Gastrocnemius medialis (tissue), 4 donors: ENCODE data around the gene ATM. TPM values are rescaled to one million over a fixed set of nuclear protein-coding genes. Genes with fewer than 3 reads are reported as not detected.

Experiments
- ATAC-seq, 2 donors: fragments of 150-250 bp; one replicate each; pipeline ENCODE4 v1.9.1; 2016
- DNase-seq, 2 donors: peaks; one replicate each; pipeline ENCODE4 v3.0.0-alpha.2; 2019
- H3K27ac ChIP-seq, 4 donors: fragments of 200-600 bp; sonication (generic); 1 replicate in 1 of 4; 2 replicates in 3 of 4; pipeline ENCODE4 v1.5.1; 2016 to 2018; ENCODE audit warnings: mild to moderate bottlenecking in 2 of 4, moderate library complexity in 1 of 4
- H3K27me3 ChIP-seq, 3 donors: fragments of 200-600 bp; sonication (generic) in 2 of 3; 1 replicate in 1 of 3; 2 replicates in 2 of 3; pipeline versions ENCODE4 v1.5.1 to v1.6.0; 2016 to 2019; ENCODE audit warnings: mild to moderate bottlenecking in 1 of 3, moderate library complexity in 1 of 3
- H3K36me3 ChIP-seq, 2 donors: fragments of 200-600 bp; sonication (generic) in 1 of 2; one replicate each; pipeline ENCODE4 v1.5.1; 2017 to 2018
- H3K4me1 ChIP-seq, 2 donors: fragments of 200-600 bp; sonication (generic) in 1 of 2; one replicate each; pipeline ENCODE4 v1.5.1; 2016 to 2017; ENCODE audit warnings: mild to moderate bottlenecking in 2 of 2
- H3K4me3 ChIP-seq, 4 donors: fragments of 200-600 bp; sonication (generic) in 3 of 4; 1 replicate in 1 of 4; 2 replicates in 3 of 4; pipeline ENCODE4 v1.5.1; 2016 to 2019; ENCODE audit warnings: mild to moderate bottlenecking in 2 of 4
- H3K9me3 ChIP-seq, 3 donors: fragments of 200-600 bp; sonication (generic) in 2 of 3; 1 replicate in 1 of 3; 2 replicates in 2 of 3; pipeline ENCODE4 v1.5.1; 2016 to 2019
- POLR2A ChIP-seq, 2 donors: fragments of 450-650 bp; IDR thresholded peaks; one replicate each; pipeline ENCODE4 v1.6.1; 2017; ENCODE audit warnings: antibody characterized with exemption in 2 of 2, mild to moderate bottlenecking in 2 of 2, moderate library complexity in 2 of 2
- in situ Hi-C, 4 donors: fragments of 200-750 bp; cut with MboI; loops; one replicate each; pipeline versions ENCODE4 v1.15.0 to v1.8.0; 2017; ENCODE audit warnings: low sequenced_read_pairs in 4 of 4
- intact Hi-C: fragments of 100-400 bp; cut with DNase I; formaldehyde crosslinking; loops from one replicate; pipeline ENCODE4 v1.15.1; 2023; ENCODE audit warnings: low total_unique reads
- total RNA-seq, 4 donors: library from RNA; depleted of rRNA; stranded (reverse); fragments of >200 nt; gene quantifications; one replicate each; pipeline versions ENCODE4 v1.1.0 to v1.2.3, GENCODE V29; 2016
- TF ChIP-seq, protein P1 (sequence below), 5 experiments: fragments of 450-650 bp in 3 of 5; fragments of 200-600 bp in 2 of 5; sonication (generic) in 2 of 5; IDR thresholded peaks in 4 of 5; conservative IDR thresholded peaks in 1 of 5; 1 replicate in 4 of 5; 2 replicates in 1 of 5; pipeline ENCODE4 v1.5.1; 2016 to 2019; ENCODE audit warnings: antibody characterized with exemption in 5 of 5, mild to moderate bottlenecking in 3 of 5, moderate library complexity in 3 of 5

ATM gene
- total RNA-seq, 4 donors from 2014 or later: 9.3 to 21.6 (median 15.9) TPM

DNA sequence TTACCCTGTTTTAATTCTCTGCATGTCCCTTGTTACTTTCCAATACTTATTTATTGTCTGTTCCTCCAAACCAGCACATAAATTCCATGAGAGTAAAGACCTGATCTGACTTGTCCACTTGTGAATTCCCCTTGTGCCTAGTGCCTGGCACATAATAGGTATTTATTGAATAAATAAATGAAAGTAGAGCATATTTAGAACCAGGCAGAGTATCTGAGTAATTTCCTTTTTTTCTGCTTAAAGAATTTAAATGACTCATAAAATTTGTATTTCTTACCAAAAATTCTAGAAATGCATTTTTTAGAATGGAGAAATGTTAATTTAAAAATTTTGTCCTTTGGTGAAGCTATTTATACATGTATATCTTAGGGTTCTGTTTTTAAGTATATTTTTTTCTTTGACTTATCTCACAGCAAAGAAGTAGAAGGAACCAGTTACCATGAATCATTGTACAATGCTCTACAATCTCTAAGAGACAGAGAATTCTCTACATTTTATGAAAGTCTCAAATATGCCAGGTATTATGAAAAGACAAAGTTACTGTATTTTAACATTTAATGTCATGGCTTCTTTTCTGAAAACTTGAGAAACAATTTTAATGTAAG lies 96.8 kb downstream of the ATM start:
- no peak overlapping the region for H3K4me3 ChIP-seq
- in situ Hi-C loops (no loop called here), intact Hi-C loops (no loop called here)
- H3K27me3 ChIP-seq: no peaks in the 10 kb centered on the region
- peaks cover 2 to 46% of the 10 kb centered on the region in 2 donors for H3K36me3 ChIP-seq
- no peaks in the 10 kb centered on the region for H3K9me3 ChIP-seq
- ATAC-seq (no peak), DNase-seq (no peak)
- H3K27ac ChIP-seq: no peak overlapping the region
- TF ChIP-seq, protein P1, sequence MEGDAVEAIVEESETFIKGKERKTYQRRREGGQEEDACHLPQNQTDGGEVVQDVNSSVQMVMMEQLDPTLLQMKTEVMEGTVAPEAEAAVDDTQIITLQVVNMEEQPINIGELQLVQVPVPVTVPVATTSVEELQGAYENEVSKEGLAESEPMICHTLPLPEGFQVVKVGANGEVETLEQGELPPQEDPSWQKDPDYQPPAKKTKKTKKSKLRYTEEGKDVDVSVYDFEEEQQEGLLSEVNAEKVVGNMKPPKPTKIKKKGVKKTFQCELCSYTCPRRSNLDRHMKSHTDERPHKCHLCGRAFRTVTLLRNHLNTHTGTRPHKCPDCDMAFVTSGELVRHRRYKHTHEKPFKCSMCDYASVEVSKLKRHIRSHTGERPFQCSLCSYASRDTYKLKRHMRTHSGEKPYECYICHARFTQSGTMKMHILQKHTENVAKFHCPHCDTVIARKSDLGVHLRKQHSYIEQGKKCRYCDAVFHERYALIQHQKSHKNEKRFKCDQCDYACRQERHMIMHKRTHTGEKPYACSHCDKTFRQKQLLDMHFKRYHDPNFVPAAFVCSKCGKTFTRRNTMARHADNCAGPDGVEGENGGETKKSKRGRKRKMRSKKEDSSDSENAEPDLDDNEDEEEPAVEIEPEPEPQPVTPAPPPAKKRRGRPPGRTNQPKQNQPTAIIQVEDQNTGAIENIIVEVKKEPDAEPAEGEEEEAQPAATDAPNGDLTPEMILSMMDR (IDR thresholded peaks at IDR 0.05 in 4 of 5, conservative IDR thresholded peaks at IDR 0.05 in 1 of 5): no peak
- no peak for TF ChIP-seq POLR2A (IDR thresholded peaks at IDR 0.05)
- no peaks in the 10 kb centered on the region for H3K4me1 ChIP-seq

DNA sequence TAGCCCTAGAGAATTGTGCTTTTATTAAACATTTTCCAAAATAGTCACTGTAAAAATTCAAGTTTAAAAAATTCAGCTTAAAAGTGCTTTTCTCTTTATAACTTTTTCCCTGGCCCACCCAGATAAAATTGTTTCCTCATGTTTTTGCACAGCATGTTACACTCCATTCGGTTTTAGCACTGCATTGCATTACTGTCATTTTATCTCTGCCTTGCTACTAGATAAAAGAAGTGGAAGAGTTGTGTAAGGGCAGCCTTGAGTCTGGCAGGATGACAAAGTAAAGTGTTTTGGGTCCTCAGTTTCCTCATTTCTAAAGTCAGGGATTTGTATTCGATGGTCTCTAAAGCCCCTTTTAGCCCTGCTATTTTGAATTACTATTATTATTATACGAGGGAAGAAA lies 99.8 kb downstream of the ATM start:
- intact Hi-C loops (no loop called here), in situ Hi-C loops (no loop called here)
- no peak overlapping the region for H3K27ac ChIP-seq
- DNase-seq (no peak), ATAC-seq (no peak)
- no peak overlapping the region for H3K4me3 ChIP-seq
- TF ChIP-seq, protein P1 (IDR thresholded peaks at IDR 0.05 in 4 of 5, conservative IDR thresholded peaks at IDR 0.05 in 1 of 5): no peak
- no peak for TF ChIP-seq POLR2A (IDR thresholded peaks at IDR 0.05)
- H3K36me3 ChIP-seq: peaks cover 2 to 54% of the 10 kb centered on the region in 2 donors
- H3K4me1 ChIP-seq: no peaks in the 10 kb centered on the region
- H3K9me3 ChIP-seq: no peaks in the 10 kb centered on the region
- H3K27me3 ChIP-seq: no peaks in the 10 kb centered on the region

DNA sequence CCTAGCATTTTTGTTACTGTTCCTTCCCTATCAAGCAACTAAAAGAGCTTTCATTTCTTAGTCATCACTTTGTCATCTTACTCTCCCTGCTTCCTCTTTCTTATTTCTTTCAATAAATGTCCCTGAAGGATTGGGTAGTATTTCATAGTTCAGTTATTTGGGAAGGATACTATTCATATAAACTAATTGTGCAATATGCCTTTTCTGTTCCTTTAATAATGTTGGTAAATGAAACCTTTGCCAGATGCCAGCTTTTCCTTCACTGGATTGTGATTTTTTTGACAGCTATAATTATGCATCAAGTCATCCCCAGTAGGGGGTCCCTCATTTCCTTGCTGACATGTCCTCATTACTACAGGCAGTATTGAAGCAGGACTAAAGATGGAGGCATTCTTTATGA lies 101.7 kb downstream of the ATM start:
- peaks cover under 1 to 68% of the 10 kb centered on the region in 2 donors for H3K36me3 ChIP-seq
- intact Hi-C loops (no loop called here), in situ Hi-C loops (no loop called here)
- DNase-seq: no peak
- H3K4me3 ChIP-seq: no peak overlapping the region
- no peaks in the 10 kb centered on the region for H3K4me1 ChIP-seq
- TF ChIP-seq, protein P1 (IDR thresholded peaks at IDR 0.05 in 4 of 5, conservative IDR thresholded peaks at IDR 0.05 in 1 of 5): no peak
- TF ChIP-seq POLR2A (IDR thresholded peaks at IDR 0.05): no peak
- no peaks in the 10 kb centered on the region for H3K9me3 ChIP-seq
- no peak for ATAC-seq
- no peaks in the 10 kb centered on the region for H3K27me3 ChIP-seq
- H3K27ac ChIP-seq: no peak overlapping the region

DNA sequence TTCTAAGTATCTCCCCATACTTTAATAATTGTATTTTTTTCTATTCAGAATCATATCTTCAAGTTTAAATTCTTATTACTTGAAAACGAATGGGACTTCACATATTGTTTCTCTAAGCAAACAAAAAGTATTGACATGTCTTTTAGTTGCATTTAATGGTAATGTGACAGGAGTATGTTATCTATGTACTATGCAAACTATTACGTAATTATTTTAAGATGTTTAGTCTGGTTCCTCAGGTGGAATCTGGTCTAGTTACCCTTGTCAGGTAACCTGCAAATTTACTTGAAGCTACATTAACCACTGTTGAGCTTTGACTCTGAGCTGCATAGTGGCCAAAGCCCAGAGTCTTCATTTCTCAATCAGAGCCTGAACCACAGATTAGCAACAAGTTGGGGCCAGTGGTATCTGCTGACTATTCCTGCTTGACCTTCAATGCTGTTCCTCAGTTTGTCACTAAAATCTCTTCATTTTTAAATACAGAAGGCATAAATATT lies 110.6 kb downstream of the ATM start:
- in situ Hi-C loops: no loop called here
- Histone ChIP-seq H3K4me1 (no peaks in the 10 kb centered on the region), H3K27me3 (no peaks in the 10 kb centered on the region), H3K9me3 (no peaks in the 10 kb centered on the region), H3K27ac (no peak overlapping the region), H3K4me3 (no peak overlapping the region), H3K36me3 (peaks cover 0 to 70% of the 10 kb centered on the region in 2 donors)
- ATAC-seq: no peak
- intact Hi-C loops: no loop called here
- no peak for TF ChIP-seq POLR2A (IDR thresholded peaks at IDR 0.05)
- TF ChIP-seq, protein P1 (IDR thresholded peaks at IDR 0.05 in 4 of 5, conservative IDR thresholded peaks at IDR 0.05 in 1 of 5): no peak
- no peak for DNase-seq

DNA sequence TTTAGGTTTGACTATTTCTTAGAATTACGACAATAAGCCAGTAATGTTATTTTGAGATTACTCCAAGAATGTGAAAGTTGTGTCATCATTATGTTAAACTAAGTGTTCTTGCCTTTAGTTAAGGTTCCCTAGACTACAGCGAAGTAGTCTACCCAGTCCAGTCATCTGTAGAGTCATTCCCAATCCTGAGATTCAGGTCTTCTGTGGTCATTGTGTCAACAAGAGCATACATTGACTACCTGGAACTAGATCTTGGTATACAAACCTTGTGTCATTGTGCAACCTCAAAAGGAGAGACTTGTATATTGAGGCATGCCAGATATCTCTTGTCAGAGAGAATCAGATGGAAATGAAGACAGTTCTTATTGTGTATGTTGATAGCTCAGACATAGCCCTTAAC lies 115.9 kb downstream of the ATM start:
- in situ Hi-C loops (no loop called here), intact Hi-C loops (no loop called here)
- no peak overlapping the region for H3K27ac ChIP-seq
- H3K4me1 ChIP-seq: no peaks in the 10 kb centered on the region
- no peaks in the 10 kb centered on the region for H3K9me3 ChIP-seq
- H3K27me3 ChIP-seq: no peaks in the 10 kb centered on the region
- DNase-seq (no peak), ATAC-seq (no peak)
- H3K36me3 ChIP-seq: peaks cover 0 to 32% of the 10 kb centered on the region in 2 donors
- no peak overlapping the region for H3K4me3 ChIP-seq
- TF ChIP-seq POLR2A (IDR thresholded peaks at IDR 0.05): no peak
- TF ChIP-seq, protein P1 (IDR thresholded peaks at IDR 0.05 in 4 of 5, conservative IDR thresholded peaks at IDR 0.05 in 1 of 5): no peak
